GM20431 (cell line): Measurements from ENCODE around the gene TBC1D23.
"Not testable (repeated sequence)": the region's sequence is repeated elsewhere in the genome, so short reads cannot be mapped to it uniquely, and the experiment has no call there.

Source experiments
- in situ Hi-C: fragments of 300-500 bp; cut with MseI, MboI; formaldehyde crosslinking; loops from one replicate; pipeline ENCODE4 v1.15.0; 2020; ENCODE audit warnings: low sequenced_read_pairs; ENCODE audit not compliant: unreplicated experiment

Gene TBC1D23

GRCh38 chr3:100288288-100288894 lies 27.6 kb downstream of the TBC1D23 start:
- in situ Hi-C loops = no loop called here

- in situ Hi-C loops = no loop called here
Observed at GRCh38 chr3:100289339-100289738, 28.5 kb downstream of the TBC1D23 start.

DNA sequence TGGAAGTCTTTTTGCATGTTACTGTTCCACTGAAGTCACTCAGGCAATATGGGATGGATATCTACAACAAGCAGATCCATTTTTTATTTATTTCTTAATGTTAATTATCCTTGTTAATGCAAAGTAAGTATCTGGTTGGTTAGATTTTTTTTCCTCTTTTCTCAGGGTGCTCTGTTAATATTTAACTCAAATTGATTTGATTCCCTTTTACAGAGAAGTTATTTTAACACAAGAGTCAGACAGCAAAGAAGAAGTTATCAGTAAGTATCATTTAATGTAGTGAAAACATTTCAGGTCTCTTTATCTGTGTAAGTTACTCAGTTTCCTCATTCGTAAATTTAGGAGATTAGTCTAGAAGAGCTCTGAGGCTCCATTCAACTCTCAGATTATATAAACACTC lies 34.3 kb downstream of the TBC1D23 start:
- in situ Hi-C loops = no loop called here

GRCh38 chr3:100297784-100298183 lies 37.0 kb downstream of the TBC1D23 start:
- in situ Hi-C loops = no loop called here

GRCh38 chr3:100299016-100299415 lies 38.2 kb downstream of the TBC1D23 start:
- in situ Hi-C loops = no loop called here

DNA sequence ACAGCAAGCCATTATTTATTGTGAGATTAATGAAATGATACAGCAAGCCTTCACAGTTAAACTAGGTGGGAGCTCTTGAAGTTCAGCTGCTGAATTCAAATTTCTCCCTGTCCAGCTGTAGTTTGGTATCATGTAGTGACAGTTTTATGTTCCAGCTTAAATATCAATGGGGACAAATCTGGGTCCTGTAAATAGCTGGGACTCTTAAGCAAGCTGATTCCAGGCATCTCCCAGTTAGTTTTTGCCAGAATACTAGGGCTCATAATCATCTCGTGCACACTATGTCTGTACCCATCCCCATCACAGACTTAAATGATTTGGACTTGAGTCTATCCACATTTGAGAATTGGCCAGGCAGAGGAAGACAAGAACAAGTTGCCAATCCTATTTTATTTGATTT lies 45.9 kb downstream of the TBC1D23 start:
- in situ Hi-C loops = loop anchor here (25.0 kb wide), 1 partner anchor 281 kb away; no protein-coding TSS in a partner anchor

GRCh38 chr3:100310355-100310965 lies 49.7 kb downstream of the TBC1D23 start:
- in situ Hi-C loops = loop anchor here (25.0 kb wide), 1 partner anchor 277 kb away; no protein-coding TSS in a partner anchor

DNA sequence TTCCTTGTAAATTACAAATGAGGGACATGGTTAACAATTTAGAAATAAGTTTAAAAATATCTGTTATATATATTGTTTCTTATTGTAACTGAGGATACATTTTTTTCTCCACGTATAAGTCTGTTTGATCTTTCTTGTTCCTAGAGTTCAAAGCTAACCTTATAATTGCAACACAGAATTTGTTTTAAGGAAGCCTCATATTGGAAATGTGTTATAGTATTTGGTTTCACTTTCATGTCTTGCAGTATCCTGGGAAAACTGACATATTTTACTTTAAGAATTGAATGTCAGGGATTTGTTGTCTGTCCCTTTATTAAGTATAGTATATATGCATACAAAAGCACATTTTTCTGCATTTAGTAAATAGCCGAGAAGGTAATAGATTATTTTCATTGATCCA lies 50.2 kb downstream of the TBC1D23 start:
- in situ Hi-C loops = loop anchor here (25.0 kb wide), 1 partner anchor 276 kb away; no protein-coding TSS in a partner anchor

GRCh38 chr3:100316641-100317069 lies 55.9 kb downstream of the TBC1D23 start:
- in situ Hi-C loops = loop anchor here (25.0 kb wide), 1 partner anchor 271 kb away; no protein-coding TSS in a partner anchor

GRCh38 chr3:100317912-100318311 lies 57.1 kb downstream of the TBC1D23 start:
- in situ Hi-C loops = loop anchor here (25.0 kb wide), 1 partner anchor 269 kb away; no protein-coding TSS in a partner anchor

DNA sequence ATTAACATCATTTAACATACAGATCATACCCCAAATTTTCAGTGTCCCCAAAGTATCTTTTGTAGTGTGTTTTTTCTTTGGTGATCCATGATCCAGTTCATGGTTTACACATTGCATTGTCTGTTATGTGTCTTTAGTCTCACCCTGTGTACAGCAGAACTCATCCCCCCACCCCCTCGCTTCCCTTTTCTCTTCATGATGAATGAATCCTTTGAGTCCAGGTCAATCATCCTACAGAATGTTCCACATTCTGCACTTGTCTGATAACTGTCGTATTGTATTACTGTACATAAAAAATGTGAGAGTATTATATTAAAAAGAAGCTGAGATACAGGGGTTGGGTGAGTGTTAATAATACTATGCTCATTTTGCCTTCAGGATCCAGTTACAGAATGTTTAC lies 59.2 kb downstream of the TBC1D23 start:
- in situ Hi-C loops = loop anchor here (25.0 kb wide), 1 partner anchor 267 kb away; no protein-coding TSS in a partner anchor

DNA sequence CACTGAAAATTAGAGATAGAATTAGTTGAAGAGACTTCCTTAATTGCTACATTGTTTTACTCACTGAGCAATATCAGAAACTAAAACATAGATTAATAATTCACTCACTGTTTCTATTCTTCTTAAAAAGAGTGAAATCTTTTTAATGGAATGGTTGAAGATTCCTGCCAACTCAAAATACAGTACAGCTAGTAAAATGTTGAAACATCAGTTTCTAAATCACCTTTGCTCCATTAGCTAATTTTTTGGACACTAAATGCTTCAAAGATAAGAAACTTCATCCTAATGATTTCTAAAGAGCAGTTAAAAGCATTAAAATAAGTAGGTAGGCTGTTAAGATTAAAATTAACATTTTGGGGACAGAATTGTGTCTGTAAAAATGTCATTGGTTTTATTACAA lies 63.3 kb downstream of the TBC1D23 start:
- in situ Hi-C loops = loop anchor here (25.0 kb wide), 1 partner anchor 263 kb away; no protein-coding TSS in a partner anchor

- in situ Hi-C loops = no loop called here
Observed at GRCh38 chr3:100325827-100326226, 65.0 kb downstream of the TBC1D23 start.

- in situ Hi-C loops = not testable (repeated sequence)
Observed at GRCh38 chr3:100327377-100327776, 66.6 kb downstream of the TBC1D23 start.

DNA sequence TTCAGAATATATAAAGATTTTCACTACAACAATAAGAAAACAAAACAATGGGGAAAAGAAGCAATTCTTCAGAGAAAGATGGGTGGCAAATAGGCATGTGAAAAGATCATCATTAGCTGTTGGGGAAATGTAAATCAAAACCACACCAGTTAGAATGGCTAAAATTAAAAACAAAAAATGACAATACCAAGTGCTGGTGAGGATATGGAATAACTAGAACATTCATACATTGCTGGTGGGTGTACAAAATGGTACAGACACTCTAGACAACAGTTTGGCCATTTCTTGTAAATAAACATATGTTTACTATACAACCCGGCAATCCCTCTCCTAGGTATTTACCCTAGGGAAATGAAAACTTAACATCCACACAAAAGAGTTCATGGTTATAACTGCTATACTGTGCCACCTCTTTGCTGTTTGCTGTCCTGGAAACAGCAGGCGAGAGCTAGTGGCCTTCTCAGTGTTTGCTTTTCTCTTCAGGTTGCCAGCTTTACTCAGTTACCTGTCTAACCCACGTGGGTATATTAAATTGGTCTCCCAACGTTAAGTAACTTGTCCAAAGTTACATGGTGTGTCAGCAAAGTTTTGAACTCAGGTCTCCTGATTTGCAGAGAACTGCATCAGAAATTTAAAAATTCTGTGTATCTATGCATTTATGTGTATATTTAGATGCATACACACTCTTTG lies 69.2 kb downstream of the TBC1D23 start:
- in situ Hi-C loops = no loop called here

- in situ Hi-C loops = no loop called here
Observed at GRCh38 chr3:100330651-100331050, 69.9 kb downstream of the TBC1D23 start.

GRCh38 chr3:100331660-100332059 lies 70.9 kb downstream of the TBC1D23 start:
- in situ Hi-C loops = no loop called here

GRCh38 chr3:100333051-100333450 lies 72.3 kb downstream of the TBC1D23 start:
- in situ Hi-C loops = no loop called here

GRCh38 chr3:100333970-100334487 lies 73.2 kb downstream of the TBC1D23 start:
- in situ Hi-C loops = no loop called here

- in situ Hi-C loops = no loop called here
Observed at GRCh38 chr3:100334488-100335351, 73.9 kb downstream of the TBC1D23 start, which contains the start of gene NIT2. Gene NIT2 (plus strand): TSS chr3:100334757. CDS start chr3:100334792, 35 bp downstream.
